RWPE2 (cell line): ENCODE results near the gene EXOC6B.

Experiments
- ATAC-seq: fragments of 200-7000 bp; cut with Tn5 transposase; 3 replicates; pipeline ENCODE4 v1.9.1; 2021; ENCODE audit warnings: low read depth
- DNase-seq: peaks from one replicate; pipeline ENCODE4 v3.0.0-alpha.2; 2020; ENCODE audit warnings: low spot score
- H3K27ac ChIP-seq: fragments of 450-650 bp; 2 replicates; pipeline ENCODE4 v1.5.1; 2017; ENCODE audit warnings: mild to moderate bottlenecking; ENCODE audit not compliant: poor library complexity, severe bottlenecking
- H3K27me3 ChIP-seq: fragments of 250-450 bp; sonication (Bioruptor Pico); 2 replicates; pipeline ENCODE4 v1.5.1; 2021; ENCODE audit warnings: mild to moderate bottlenecking, moderate library complexity; ENCODE audit not compliant: insufficient read depth, poor library complexity, severe bottlenecking
- H3K36me3 ChIP-seq: fragments of 250-450 bp; sonication (Bioruptor Pico); 2 replicates; pipeline ENCODE4 v1.5.1; 2020; ENCODE audit warnings: low read depth, mild to moderate bottlenecking, moderate library complexity
- H3K4me1 ChIP-seq: fragments of 250-450 bp; sonication (Bioruptor Pico); 2 replicates; pipeline ENCODE4 v1.5.1; 2021; ENCODE audit warnings: mild to moderate bottlenecking, moderate library complexity; ENCODE audit not compliant: insufficient read depth, poor library complexity, severe bottlenecking
- H3K4me3 ChIP-seq: fragments of 250-450 bp; sonication (Bioruptor Pico); 2 replicates; pipeline ENCODE4 v1.5.1; 2021; ENCODE audit warnings: mild to moderate bottlenecking, moderate library complexity; ENCODE audit not compliant: severe bottlenecking
- H3K9me3 ChIP-seq: fragments of 250-450 bp; sonication (Bioruptor Pico); 2 replicates; pipeline ENCODE4 v1.5.1; 2021; ENCODE audit warnings: mild to moderate bottlenecking, moderate library complexity; ENCODE audit not compliant: severe bottlenecking
- TF ChIP-seq, protein P1 (sequence below): fragments of 450-650 bp; IDR thresholded peaks from one replicate; pipeline ENCODE4 v1.5.1; 2017; ENCODE audit warnings: mild to moderate bottlenecking, moderate library complexity; ENCODE audit not compliant: poor library complexity, severe bottlenecking

The EXOC6B gene

GRCh38 chr2:72198532-72199241 is 627.1 kb downstream of the EXOC6B start:
- Histone ChIP-seq H3K4me1 (peaks cover 4% of the 10 kb centered on the region), H3K36me3 (no peaks in the 10 kb centered on the region), H3K27ac (no peak overlapping the region), H3K9me3 (no peaks in the 10 kb centered on the region), H3K27me3 (no peaks in the 10 kb centered on the region), H3K4me3 (no peak overlapping the region)
- TF ChIP-seq, protein P1, sequence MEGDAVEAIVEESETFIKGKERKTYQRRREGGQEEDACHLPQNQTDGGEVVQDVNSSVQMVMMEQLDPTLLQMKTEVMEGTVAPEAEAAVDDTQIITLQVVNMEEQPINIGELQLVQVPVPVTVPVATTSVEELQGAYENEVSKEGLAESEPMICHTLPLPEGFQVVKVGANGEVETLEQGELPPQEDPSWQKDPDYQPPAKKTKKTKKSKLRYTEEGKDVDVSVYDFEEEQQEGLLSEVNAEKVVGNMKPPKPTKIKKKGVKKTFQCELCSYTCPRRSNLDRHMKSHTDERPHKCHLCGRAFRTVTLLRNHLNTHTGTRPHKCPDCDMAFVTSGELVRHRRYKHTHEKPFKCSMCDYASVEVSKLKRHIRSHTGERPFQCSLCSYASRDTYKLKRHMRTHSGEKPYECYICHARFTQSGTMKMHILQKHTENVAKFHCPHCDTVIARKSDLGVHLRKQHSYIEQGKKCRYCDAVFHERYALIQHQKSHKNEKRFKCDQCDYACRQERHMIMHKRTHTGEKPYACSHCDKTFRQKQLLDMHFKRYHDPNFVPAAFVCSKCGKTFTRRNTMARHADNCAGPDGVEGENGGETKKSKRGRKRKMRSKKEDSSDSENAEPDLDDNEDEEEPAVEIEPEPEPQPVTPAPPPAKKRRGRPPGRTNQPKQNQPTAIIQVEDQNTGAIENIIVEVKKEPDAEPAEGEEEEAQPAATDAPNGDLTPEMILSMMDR, result peak; percentile 25
- DNase-seq (no peak), ATAC-seq (peak; percentile 77)

- ATAC-seq, result no peak
Measured at GRCh38 chr2:72193723-72194122, 632.1 kb downstream of the EXOC6B start.

DNA sequence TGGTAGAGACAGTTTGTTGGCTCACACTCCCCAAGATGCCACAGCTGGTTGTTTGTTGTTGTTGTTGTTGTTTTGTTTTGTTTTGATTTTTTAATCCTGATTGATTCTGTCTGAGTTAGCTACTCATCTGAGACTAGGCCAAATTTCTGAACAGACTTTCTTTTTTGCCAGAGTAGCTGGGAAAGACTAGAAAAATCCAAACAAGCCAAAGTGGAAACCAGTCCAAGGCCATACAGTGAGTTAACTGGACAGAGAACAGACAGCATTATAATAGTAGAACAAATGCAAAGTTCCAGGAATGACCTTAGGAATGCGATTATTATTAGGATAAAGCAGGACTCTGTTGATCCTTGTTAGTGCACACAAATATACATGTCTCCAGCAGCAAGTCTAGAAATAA is 634.4 kb downstream of the EXOC6B start:
- H3K27ac ChIP-seq, result no peak overlapping the region
- no peaks in the 10 kb centered on the region for H3K4me1 ChIP-seq
- no peaks in the 10 kb centered on the region for H3K27me3 ChIP-seq
- TF ChIP-seq, protein P1, result no peak
- H3K4me3 ChIP-seq, result no peak overlapping the region
- no peaks in the 10 kb centered on the region for H3K36me3 ChIP-seq
- DNase-seq (no peak), ATAC-seq (no peak)
- no peaks in the 10 kb centered on the region for H3K9me3 ChIP-seq

More at GRCh38 chr2:72193723-72194122, 632.1 kb downstream of the EXOC6B start:
- H3K4me3 ChIP-seq, result no peak overlapping the region
- no peaks in the 10 kb centered on the region for H3K9me3 ChIP-seq
- peaks cover under 1% of the 10 kb centered on the region for H3K4me1 ChIP-seq
- no peak overlapping the region for H3K27ac ChIP-seq
- TF ChIP-seq, protein P1, result no peak
- no peaks in the 10 kb centered on the region for H3K36me3 ChIP-seq
- H3K27me3 ChIP-seq, result no peaks in the 10 kb centered on the region
- no peak for DNase-seq

- Histone ChIP-seq H3K4me3 (no peak overlapping the region), H3K27ac (no peak overlapping the region), H3K4me1 (no peaks in the 10 kb centered on the region), H3K36me3 (no peaks in the 10 kb centered on the region), H3K27me3 (no peaks in the 10 kb centered on the region), H3K9me3 (no peaks in the 10 kb centered on the region)
- ATAC-seq (no peak), DNase-seq (no peak)
- TF ChIP-seq, protein P1, result no peak
Measured at GRCh38 chr2:72185206-72185605, 640.6 kb downstream of the EXOC6B start.

DNA sequence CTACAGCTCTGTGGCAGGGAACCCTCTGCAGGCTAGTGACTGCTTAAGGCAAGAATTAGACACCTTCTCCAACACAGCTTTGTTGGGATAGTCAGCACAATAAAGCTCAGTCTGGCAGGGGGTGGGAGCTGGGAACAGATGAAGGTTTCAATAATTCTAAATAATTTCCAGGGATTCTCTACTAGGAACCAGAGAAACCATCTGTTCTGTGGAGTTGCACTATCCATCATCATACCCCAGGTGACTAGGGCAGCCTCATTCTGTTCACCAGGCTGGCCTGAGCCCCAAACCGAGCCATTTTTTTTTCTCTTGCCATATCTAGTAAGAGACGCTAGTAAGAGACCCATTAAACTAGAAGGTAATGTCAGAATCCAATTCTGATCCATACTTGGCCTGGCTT is 642.4 kb downstream of the EXOC6B start:
- TF ChIP-seq, protein P1, result no peak
- no peaks in the 10 kb centered on the region for H3K36me3 ChIP-seq
- H3K9me3 ChIP-seq, result no peaks in the 10 kb centered on the region
- no peaks in the 10 kb centered on the region for H3K4me1 ChIP-seq
- no peaks in the 10 kb centered on the region for H3K27me3 ChIP-seq
- ATAC-seq (no peak), DNase-seq (no peak)
- H3K27ac ChIP-seq, result no peak overlapping the region
- H3K4me3 ChIP-seq, result no peak overlapping the region
